ENCODE data around the gene COL4A3. TPM values are rescaled to one million over a fixed set of nuclear protein-coding genes. Genes with fewer than 3 reads are reported as not detected.

Gene COL4A3
- 100 to 1,000 TPM in 1 of 6 donors, 10 to 100 TPM in 5; 32.9 to 129 (median 60.6) TPM for total RNA-seq

DNA sequence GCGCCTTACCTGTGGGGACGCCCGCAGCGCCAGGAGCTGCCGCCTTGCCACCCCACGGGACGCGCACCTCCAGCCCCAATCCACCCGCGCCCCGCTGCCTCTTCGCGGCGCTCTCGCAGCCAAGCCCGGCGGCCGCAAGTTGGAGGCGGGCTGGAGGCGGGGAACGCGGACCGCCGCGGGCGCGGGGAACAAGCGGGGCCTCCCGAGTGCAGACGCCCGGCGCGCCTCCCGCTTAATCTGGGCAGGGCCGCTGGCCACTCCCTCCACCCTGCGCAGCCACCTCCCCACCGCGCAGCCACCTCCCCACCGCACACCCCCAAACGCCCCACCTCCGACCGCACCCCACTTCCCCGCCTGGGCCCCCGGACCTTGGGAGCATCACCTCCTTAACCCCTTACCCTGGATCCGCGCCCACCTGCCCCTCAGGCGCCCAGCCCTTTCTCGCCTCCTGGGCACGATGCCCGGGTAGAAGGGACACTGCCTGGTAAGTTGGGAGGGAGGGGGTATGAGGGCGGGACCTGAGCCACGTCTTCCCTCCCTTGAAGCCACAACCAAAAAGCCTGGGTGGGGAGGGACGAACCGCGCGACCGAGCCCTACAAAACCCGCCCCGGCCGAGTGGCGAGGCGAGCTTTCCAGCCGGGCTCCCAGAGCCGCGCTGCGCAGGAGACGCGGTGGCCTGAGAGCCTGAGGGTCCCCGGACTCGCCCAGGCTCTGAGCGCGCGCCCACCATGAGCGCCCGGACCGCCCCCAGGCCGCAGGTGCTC lies at the start of gene COL4A3, which contains the start of gene COL4A4:
Gene COL4A3, plus strand, starts transcription at position 627 of the 765 bp plus-strand sequence. Its CDS starts 103 bp downstream, at position 730.
Gene COL4A4, minus strand, starts transcription at position 208 of the 765 bp plus-strand sequence. CDS start 16,722 bp downstream, outside the sequence.
- Histone ChIP-seq H3K4me1 (peaks cover 10 to 23% (median 14%) of the 10 kb centered on the region in 4 donors), H3K27ac (peak within 1 kb of the TSS; percentile 71 to 82 (median 76)), H3K4me3 (peak within 1 kb of the TSS; percentile 39 to 72 (median 58)), H3K36me3 (no peaks in the 10 kb centered on the region), H3K9me3 (no peaks in the 10 kb centered on the region), H3K27me3 (peaks cover 0 to 16% (median 11%) of the 10 kb centered on the region in 4 donors)
- no peak for TF ChIP-seq EP300 (IDR thresholded peaks at IDR 0.05)
- TF ChIP-seq, protein P1, sequence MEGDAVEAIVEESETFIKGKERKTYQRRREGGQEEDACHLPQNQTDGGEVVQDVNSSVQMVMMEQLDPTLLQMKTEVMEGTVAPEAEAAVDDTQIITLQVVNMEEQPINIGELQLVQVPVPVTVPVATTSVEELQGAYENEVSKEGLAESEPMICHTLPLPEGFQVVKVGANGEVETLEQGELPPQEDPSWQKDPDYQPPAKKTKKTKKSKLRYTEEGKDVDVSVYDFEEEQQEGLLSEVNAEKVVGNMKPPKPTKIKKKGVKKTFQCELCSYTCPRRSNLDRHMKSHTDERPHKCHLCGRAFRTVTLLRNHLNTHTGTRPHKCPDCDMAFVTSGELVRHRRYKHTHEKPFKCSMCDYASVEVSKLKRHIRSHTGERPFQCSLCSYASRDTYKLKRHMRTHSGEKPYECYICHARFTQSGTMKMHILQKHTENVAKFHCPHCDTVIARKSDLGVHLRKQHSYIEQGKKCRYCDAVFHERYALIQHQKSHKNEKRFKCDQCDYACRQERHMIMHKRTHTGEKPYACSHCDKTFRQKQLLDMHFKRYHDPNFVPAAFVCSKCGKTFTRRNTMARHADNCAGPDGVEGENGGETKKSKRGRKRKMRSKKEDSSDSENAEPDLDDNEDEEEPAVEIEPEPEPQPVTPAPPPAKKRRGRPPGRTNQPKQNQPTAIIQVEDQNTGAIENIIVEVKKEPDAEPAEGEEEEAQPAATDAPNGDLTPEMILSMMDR (IDR thresholded peaks at IDR 0.05) = no peak
- peak; percentile 16 to 33 for TF ChIP-seq POLR2AphosphoS5 (IDR thresholded peaks at IDR 0.05)
- peak in 3 of 4 donors; percentile 41 to 63 (median 60) for TF ChIP-seq POLR2A (IDR thresholded peaks at IDR 0.05)
- DNase-seq = peak; percentile 77 to 93
- ATAC-seq (ENCODE audit: low FRiP score in 2 of 2) = peak; percentile 88 to 94
- WGBS, 2 donors = 0 to 20% methylated on average over 1 to 41 of the region's 77 CpGs

DNA sequence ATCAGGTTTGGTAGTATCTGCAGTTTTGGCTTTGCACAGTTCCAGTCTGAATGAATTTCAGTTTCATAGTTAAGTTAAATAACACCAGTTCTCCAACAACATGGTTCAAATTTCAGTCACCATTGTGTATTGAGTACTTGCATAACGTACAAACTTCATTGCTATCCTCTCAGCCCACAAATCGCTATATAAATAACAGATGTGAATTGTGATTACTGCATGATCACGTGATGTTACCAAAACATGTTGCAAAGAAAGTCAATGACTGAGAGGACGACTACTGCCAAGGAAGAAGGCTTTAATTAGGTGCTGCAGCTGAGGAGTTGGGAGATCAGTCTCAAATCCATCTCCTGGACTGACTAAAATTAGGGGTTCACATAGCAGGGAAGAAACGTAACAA lies 48.7 kb upstream of the COL4A3 start:
- 75 to 79% methylated on average over 5 of the region's 5 CpGs for WGBS, 2 donors
- Histone ChIP-seq H3K36me3 (no peaks in the 10 kb centered on the region), H3K27ac (no peak overlapping the region), H3K4me1 (no peaks in the 10 kb centered on the region), H3K4me3 (no peak overlapping the region), H3K9me3 (no peaks in the 10 kb centered on the region), H3K27me3 (no peaks in the 10 kb centered on the region)
- DNase-seq (no peak), ATAC-seq (ENCODE audit: low FRiP score in 2 of 2) (no peak)
- TF ChIP-seq POLR2AphosphoS5 (IDR thresholded peaks at IDR 0.05) (no peak), POLR2A (IDR thresholded peaks at IDR 0.05) (no peak), EP300 (IDR thresholded peaks at IDR 0.05) (no peak)
- TF ChIP-seq, protein P1 (IDR thresholded peaks at IDR 0.05) = no peak

DNA sequence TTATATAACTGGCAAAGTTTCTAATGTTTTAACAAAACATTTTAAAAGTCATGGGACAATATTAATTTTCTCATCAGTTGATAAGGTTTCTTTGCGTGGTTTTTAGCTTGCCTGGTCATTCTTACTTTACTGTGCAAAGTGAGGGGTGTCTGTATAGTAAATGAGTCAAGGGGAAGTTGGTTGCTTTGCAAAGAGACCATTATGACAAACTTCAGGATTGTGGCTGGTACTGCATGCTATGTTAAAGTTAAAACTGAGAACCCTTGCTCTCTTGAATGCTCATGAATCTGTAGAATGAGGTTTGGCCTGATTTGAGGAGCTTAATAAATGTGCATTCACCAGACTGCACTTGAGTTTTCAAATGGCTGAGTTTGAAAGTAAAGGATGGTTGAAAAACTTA lies 47.4 kb upstream of the COL4A3 start:
- ATAC-seq (ENCODE audit: low FRiP score in 2 of 2) (no peak), DNase-seq (no peak)
- Histone ChIP-seq H3K27me3 (no peaks in the 10 kb centered on the region), H3K4me1 (no peaks in the 10 kb centered on the region), H3K27ac (no peak overlapping the region), H3K36me3 (no peaks in the 10 kb centered on the region), H3K4me3 (no peak overlapping the region), H3K9me3 (no peaks in the 10 kb centered on the region)
- 75 to 80% methylated on average over 1 of the region's 1 CpG for WGBS, 2 donors
- no peak for TF ChIP-seq POLR2A (IDR thresholded peaks at IDR 0.05)
- no peak for TF ChIP-seq EP300 (IDR thresholded peaks at IDR 0.05)
- TF ChIP-seq, protein P1 (IDR thresholded peaks at IDR 0.05) = no peak
- TF ChIP-seq POLR2AphosphoS5 (IDR thresholded peaks at IDR 0.05) = no peak

DNA sequence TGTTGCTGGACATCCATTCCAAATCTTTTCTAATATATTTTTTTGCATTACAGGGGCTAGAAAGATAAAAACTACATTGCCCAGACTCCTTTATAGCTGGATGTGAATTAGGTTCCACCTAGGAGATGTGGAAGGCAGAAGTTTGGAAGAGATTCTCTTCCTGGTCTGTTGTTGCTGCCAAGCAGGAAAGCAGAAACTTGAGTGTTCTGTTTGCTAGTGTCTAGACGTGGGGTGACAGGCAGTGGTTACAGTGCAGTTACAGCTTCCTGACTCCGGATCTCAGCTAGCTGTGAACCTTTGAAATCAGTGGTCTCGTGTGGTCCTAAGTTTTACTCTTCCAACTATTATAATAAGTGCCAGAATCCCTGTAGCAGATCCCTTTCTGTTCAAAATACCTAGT lies 46.6 kb upstream of the COL4A3 start:
- WGBS, 2 donors = 21 to 45% methylated on average over 3 of the region's 3 CpGs
- DNase-seq (no peak), ATAC-seq (ENCODE audit: low FRiP score in 2 of 2) (no peak)

DNA sequence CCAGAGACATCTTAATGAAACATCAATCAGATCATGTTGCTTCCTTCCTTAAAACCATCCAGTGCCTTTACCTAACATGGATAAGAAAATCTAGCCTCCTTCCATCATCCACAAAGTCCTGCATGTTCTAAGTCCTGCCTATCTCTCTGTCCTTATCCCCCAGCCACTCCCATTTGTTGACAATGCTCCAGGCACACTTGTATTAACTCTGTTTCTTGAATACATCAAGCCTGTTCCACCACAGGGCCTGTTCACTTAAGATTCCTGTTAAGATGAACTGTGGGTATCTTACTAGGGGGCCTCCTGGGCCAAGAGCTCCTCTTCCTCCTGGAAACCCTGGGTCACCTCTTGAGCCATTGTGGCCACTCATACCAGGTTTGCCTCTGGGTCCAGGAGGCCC lies 46.1 kb upstream of the COL4A3 start:
- ATAC-seq (ENCODE audit: low FRiP score in 2 of 2) (no peak), DNase-seq (no peak)
- Histone ChIP-seq H3K9me3 (no peaks in the 10 kb centered on the region), H3K36me3 (no peaks in the 10 kb centered on the region), H3K4me3 (no peak overlapping the region), H3K27ac (no peak overlapping the region), H3K4me1 (no peaks in the 10 kb centered on the region), H3K27me3 (no peaks in the 10 kb centered on the region)
- TF ChIP-seq EP300 (IDR thresholded peaks at IDR 0.05) = no peak

More for the DNA sequence above, 46.6 kb upstream of the COL4A3 start:
- no peaks in the 10 kb centered on the region for H3K4me1 ChIP-seq
- H3K4me3 ChIP-seq = no peak overlapping the region
- H3K27me3 ChIP-seq = no peaks in the 10 kb centered on the region
- no peak overlapping the region for H3K27ac ChIP-seq
- H3K36me3 ChIP-seq = no peaks in the 10 kb centered on the region
- no peaks in the 10 kb centered on the region for H3K9me3 ChIP-seq
- no peak for TF ChIP-seq EP300 (IDR thresholded peaks at IDR 0.05)
- TF ChIP-seq POLR2AphosphoS5 (IDR thresholded peaks at IDR 0.05) = no peak
- no peak for TF ChIP-seq POLR2A (IDR thresholded peaks at IDR 0.05)
